Measurements from ENCODE around the gene SYTL1.

DNA sequence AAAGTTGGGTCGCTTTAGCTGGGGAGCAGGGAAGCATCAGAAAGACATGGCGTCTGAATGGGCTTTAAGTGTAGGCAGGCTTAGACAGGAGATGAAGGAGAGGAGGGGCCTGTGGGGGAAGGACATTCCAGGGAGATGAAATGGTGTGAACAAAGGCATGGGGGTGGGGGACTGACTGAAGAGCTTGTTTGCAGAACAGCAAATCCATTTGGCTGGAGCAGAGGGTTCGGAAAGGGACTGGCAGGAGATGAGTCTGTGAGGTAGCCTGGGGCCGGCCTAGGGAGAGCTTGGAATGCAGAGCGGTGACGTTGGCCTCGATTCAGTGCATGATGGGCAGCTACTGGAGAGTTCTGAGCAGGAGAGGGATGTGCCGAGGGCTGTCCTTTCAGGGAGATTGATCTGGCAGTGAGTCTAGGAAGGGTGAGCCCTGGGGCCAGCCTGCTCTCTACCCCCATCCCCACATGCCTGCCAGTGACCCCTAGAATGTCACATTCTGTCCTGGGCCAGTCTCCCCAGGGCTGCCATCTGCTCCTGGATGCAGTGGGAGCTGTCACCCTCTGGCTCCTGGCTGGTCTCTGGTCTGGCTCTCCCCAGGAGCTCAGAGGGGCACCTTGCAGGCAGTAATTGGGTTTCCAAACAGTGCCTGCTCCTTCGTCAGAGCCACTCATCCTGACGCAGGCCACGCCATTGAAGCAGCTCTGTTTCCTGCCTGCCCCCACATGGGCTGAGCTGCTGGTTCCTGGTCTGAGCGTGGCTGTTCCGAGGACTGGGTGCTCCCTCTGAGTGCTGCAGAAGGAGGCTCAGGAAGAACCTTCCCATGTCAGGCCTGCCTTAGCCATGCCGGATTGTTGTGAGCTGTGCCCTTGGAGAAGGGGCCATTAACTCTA is 42.2 kb upstream of the SYTL1 start:
- no peak for TF ChIP-seq CTCF (IDR thresholded peaks at IDR 0.05; ENCODE audit: borderline replicate concordance, extremely low read depth, low read length, poor library complexity, severe bottlenecking)
- TF ChIP-seq EZH2 (IDR thresholded peaks at IDR 0.05; ENCODE audit: borderline replicate concordance, low read depth, low read length, severe bottlenecking), result no peak
